HL-60 (cell line): ENCODE measurements around the gene CNIH3.

Source experiments
- DNase-seq, 2 experiments: peaks; one replicate each; pipeline ENCODE4 v3.0.0-alpha.2; 2010 to 2020; ENCODE audit warnings: low read depth in 1 of 2, low spot score in 1 of 2
- H3K27ac ChIP-seq: fragments of 250-450 bp; sonication (Bioruptor Pico); replicated peaks from 2 replicates; pipeline ENCODE4 v1.5.1; 2020; ENCODE audit warnings: mild to moderate bottlenecking, moderate library complexity
- H3K27me3 ChIP-seq: fragments of 250-450 bp; sonication (Bioruptor Pico); 2 replicates; pipeline ENCODE4 v1.5.1; 2021; ENCODE audit warnings: mild to moderate bottlenecking, moderate library complexity; ENCODE audit not compliant: insufficient read depth, poor library complexity, severe bottlenecking
- H3K4me3 ChIP-seq: replicated peaks from 2 replicates; pipeline ENCODE4 v1.5.1; 2011; ENCODE audit warnings: mild to moderate bottlenecking, control low read depth, low read length; ENCODE audit not compliant: insufficient read depth
- CTCF ChIP-seq: IDR thresholded peaks from one replicate; pipeline ENCODE4 v1.5.1; 2011; ENCODE audit warnings: low read length, control low read depth, inconsistent platforms; ENCODE audit not compliant: insufficient read depth
- GABPA ChIP-seq: IDR thresholded peaks from 2 replicates; pipeline ENCODE4 v1.6.1; 2012; ENCODE audit warnings: low read depth
- POLR2AphosphoS5 ChIP-seq: IDR thresholded peaks from 2 replicates; pipeline ENCODE4 v1.6.1; 2012; ENCODE audit warnings: low read depth
- REST ChIP-seq: IDR thresholded peaks from 2 replicates; pipeline ENCODE4 v1.6.1; 2012; ENCODE audit warnings: low read depth; ENCODE audit not compliant: insufficient replicate concordance
- SPI1 ChIP-seq: IDR thresholded peaks from 2 replicates; pipeline ENCODE4 v1.6.1; 2012; ENCODE audit warnings: low read depth, mild to moderate bottlenecking, borderline replicate concordance

CNIH3 gene

DNA sequence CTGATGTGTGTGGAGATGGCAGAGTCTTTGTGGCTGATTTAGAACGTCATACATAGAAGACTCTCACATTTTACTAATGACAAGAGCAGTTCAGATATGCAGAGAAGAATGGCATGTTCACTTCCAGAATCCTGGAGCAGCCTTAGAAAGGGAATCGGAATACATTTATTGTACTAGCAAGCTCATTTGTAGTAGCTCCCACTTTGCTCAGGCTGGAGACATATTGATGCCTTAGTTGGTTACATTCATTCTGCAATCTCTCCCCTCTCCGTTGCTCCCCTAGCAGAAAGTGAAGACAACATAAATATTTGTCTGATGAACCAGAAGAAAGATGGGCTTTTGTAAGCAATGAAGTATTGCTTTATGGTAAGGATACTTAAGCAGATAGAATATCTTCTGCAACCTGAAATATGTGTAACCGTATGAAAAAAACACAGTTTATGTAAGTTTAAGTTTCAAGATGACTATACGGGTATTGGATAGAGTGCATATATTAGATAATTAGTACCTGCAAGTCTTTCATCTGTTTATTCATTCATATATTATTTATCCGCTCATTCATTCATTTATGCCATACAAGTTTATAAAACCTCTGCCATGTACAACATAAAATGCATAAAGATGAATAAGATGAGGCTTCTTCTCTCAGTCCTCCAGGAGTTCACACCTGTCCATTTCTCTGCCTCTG is 135.7 kb downstream of the CNIH3 start:
- H3K4me3 ChIP-seq, result no peak overlapping the region
- no peaks in the 10 kb centered on the region for H3K27me3 ChIP-seq
- TF ChIP-seq GABPA, result no peak
- no peak for TF ChIP-seq REST
- TF ChIP-seq CTCF, result no peak
- no peak for TF ChIP-seq POLR2AphosphoS5
- TF ChIP-seq SPI1, result no peak
- no peak overlapping the region for H3K27ac ChIP-seq
- DNase-seq, result no peak

GRCh38 chr1:224753491-224753890 is 137.4 kb downstream of the CNIH3 start:
- TF ChIP-seq POLR2AphosphoS5, result no peak
- no peak for TF ChIP-seq SPI1
- TF ChIP-seq CTCF, result no peak
- no peak for TF ChIP-seq GABPA
- no peak for TF ChIP-seq REST
- no peak overlapping the region for H3K27ac ChIP-seq
- DNase-seq, result no peak
- no peaks in the 10 kb centered on the region for H3K27me3 ChIP-seq
- no peak overlapping the region for H3K4me3 ChIP-seq

DNA sequence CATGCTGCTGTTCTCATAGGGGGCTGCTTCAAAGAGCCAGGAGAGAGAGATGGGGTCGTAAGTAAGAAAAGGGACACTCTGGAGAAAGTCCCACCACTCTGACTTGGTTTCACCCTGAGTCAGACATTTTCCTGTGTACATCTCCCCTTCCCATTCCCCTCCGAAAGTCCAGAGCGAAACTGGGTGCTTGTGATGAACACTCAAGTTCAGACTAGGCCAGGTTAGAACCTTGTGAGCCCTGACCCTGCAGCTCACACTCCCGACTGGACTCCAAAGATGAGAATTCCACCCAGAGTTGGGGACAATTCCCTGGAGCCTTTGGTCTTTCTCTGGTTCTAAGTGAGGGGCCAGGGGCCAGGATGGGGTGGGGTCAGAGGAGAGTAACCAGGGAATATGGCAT is 139.5 kb downstream of the CNIH3 start:
- TF ChIP-seq REST, result no peak
- TF ChIP-seq SPI1, result no peak
- no peak for TF ChIP-seq GABPA
- no peak for TF ChIP-seq POLR2AphosphoS5
- no peak for TF ChIP-seq CTCF
- DNase-seq, result no peak
- H3K27ac ChIP-seq, result no peak overlapping the region
- H3K27me3 ChIP-seq, result no peaks in the 10 kb centered on the region
- no peak overlapping the region for H3K4me3 ChIP-seq
